BLaER1 (cell line): ENCODE results near the gene DNAJC1.

Experiments used
- H3K27ac ChIP-seq: shearing (Covaris generic); formaldehyde crosslinking; 2 replicates; pipeline ENCODE4 v1.8.1; 2022
- H3K27me3 ChIP-seq: shearing (Covaris generic); formaldehyde crosslinking; 2 replicates; pipeline ENCODE4 v1.8.1; 2022
- H3K36me3 ChIP-seq: shearing (Covaris generic); formaldehyde crosslinking; 2 replicates; pipeline ENCODE4 v1.8.1; 2022
- H3K4me1 ChIP-seq: shearing (Covaris generic); formaldehyde crosslinking; 2 replicates; pipeline ENCODE4 v1.8.1; 2022
- H3K4me2 ChIP-seq: shearing (Covaris generic); formaldehyde crosslinking; 2 replicates; pipeline ENCODE4 v1.8.1; 2022
- H3K4me3 ChIP-seq: shearing (Covaris generic); formaldehyde crosslinking; 2 replicates; pipeline ENCODE4 v1.8.1; 2022
- H3K9ac ChIP-seq: shearing (Covaris generic); formaldehyde crosslinking; 2 replicates; pipeline ENCODE4 v1.8.1; 2022
- H3K9me3 ChIP-seq: shearing (Covaris generic); formaldehyde crosslinking; 2 replicates; pipeline ENCODE4 v1.8.1; 2022
- H4K20me1 ChIP-seq: shearing (Covaris generic); formaldehyde crosslinking; 2 replicates; pipeline ENCODE4 v1.8.1; 2022
- Cebpa-rat ChIP-seq: shearing (Covaris generic); IDR thresholded peaks from 2 replicates; pipeline ENCODE4 v1.8.1; 2022

DNAJC1 gene

DNA sequence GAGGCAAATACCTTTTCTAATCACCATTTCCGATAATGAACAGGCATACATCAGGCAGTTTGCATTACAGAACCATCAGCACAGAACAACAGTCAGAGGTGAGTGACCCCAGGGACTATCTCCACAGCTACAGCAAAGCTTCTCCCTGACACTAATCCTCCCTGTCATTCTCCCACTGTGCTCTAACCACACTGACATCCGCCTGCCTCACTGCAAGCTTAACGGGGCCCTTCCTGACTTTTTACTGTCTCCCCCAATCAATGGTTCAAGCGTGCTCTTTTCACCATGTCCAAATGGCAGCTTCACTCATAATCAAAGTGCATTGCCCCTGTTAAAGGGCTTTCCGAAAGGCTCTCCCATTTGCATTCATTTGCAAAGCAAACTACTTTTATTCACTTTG is 196.3 kb downstream of the DNAJC1 start:
- Histone ChIP-seq H3K36me3 (no peaks in the 10 kb centered on the region), H3K27me3 (no peaks in the 10 kb centered on the region), H3K4me2 (no peak overlapping the region), H4K20me1 (no peaks in the 10 kb centered on the region), H3K9me3 (no peaks in the 10 kb centered on the region), H3K4me3 (no peak overlapping the region), H3K27ac (no peak overlapping the region), H3K4me1 (no peaks in the 10 kb centered on the region), H3K9ac (no peak overlapping the region)
- no peak for TF ChIP-seq Cebpa-rat

DNA sequence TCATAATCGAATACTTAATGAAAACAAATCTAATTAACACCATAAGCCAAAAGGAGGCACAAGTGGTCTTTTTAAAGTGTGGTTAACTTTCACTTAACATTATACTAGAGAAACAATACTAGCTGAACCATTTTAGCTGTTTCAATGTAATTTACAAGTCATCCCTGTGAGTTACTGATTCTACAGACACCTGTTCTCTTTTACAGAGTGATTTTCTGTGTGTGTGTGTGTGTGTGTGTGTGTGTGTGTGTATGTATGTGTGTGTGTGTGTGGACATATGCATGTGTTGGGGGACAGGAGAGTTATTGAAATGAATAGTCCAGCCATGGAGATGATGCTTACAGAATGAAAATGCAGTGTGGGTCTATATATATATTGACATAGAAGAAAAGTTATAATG is 200.2 kb downstream of the DNAJC1 start:
- no peak overlapping the region for H3K27ac ChIP-seq
- H4K20me1 ChIP-seq = no peaks in the 10 kb centered on the region
- no peak overlapping the region for H3K4me3 ChIP-seq
- H3K4me2 ChIP-seq = no peak overlapping the region
- TF ChIP-seq Cebpa-rat = no peak
- no peaks in the 10 kb centered on the region; the same call in 1 of the 2 replicates for H3K9me3 ChIP-seq
- no peak overlapping the region for H3K9ac ChIP-seq
- no peaks in the 10 kb centered on the region for H3K4me1 ChIP-seq
- H3K27me3 ChIP-seq = no peaks in the 10 kb centered on the region
- H3K36me3 ChIP-seq = peaks cover 5% of the 10 kb centered on the region; the same call in 1 of the 2 replicates

DNA sequence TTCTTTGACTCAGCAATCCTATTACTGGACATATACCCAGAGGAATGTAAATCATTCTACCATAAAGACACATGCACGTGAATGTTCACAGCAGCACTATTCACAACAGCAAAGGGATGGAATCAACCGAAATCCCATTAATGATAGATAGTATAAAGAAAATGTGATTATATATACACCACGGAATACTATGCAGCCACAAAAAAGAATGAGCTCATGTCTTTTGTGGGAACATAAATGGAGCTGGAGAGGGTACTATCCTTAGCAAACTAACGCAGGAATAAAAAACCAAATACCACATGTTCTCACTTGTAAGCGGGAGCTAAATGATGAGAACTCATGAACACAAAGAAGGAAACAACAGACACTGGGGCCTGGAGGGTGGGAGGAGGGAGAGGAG is 201.9 kb downstream of the DNAJC1 start:
- no peaks in the 10 kb centered on the region for H3K27me3 ChIP-seq
- no peaks in the 10 kb centered on the region for H4K20me1 ChIP-seq
- TF ChIP-seq Cebpa-rat = no peak
- H3K4me2 ChIP-seq = no peak overlapping the region
- H3K4me1 ChIP-seq = no peaks in the 10 kb centered on the region
- H3K9ac ChIP-seq = no peak overlapping the region
- no peak overlapping the region for H3K27ac ChIP-seq
- H3K36me3 ChIP-seq = peaks cover 5% of the 10 kb centered on the region; the same call in 1 of the 2 replicates
- no peak overlapping the region for H3K4me3 ChIP-seq
- no peaks in the 10 kb centered on the region; the same call in 1 of the 2 replicates for H3K9me3 ChIP-seq

- H4K20me1 ChIP-seq = no peaks in the 10 kb centered on the region
- TF ChIP-seq Cebpa-rat = no peak
- H3K9me3 ChIP-seq = no peaks in the 10 kb centered on the region; the same call in 1 of the 2 replicates
- H3K4me3 ChIP-seq = no peak overlapping the region
- H3K4me1 ChIP-seq = no peaks in the 10 kb centered on the region
- peaks cover 5% of the 10 kb centered on the region; the same call in 1 of the 2 replicates for H3K36me3 ChIP-seq
- no peak overlapping the region for H3K27ac ChIP-seq
- H3K27me3 ChIP-seq = no peaks in the 10 kb centered on the region
- no peak overlapping the region for H3K9ac ChIP-seq
- H3K4me2 ChIP-seq = no peak overlapping the region
Observed at GRCh38 chr10:21797984-21798765, 205.4 kb downstream of the DNAJC1 start.

- TF ChIP-seq Cebpa-rat = no peak
- Histone ChIP-seq H3K27ac (no peak overlapping the region), H3K9me3 (no peaks in the 10 kb centered on the region; the same call in 1 of the 2 replicates), H3K9ac (no peak overlapping the region), H4K20me1 (no peaks in the 10 kb centered on the region), H3K4me2 (no peak overlapping the region), H3K27me3 (no peaks in the 10 kb centered on the region), H3K36me3 (peaks cover 5% of the 10 kb centered on the region; the same call in 1 of the 2 replicates), H3K4me3 (no peak overlapping the region), H3K4me1 (no peaks in the 10 kb centered on the region)
Observed at GRCh38 chr10:21797533-21797932, 206.0 kb downstream of the DNAJC1 start.

- H3K4me3 ChIP-seq = no peak overlapping the region
- H3K9me3 ChIP-seq = peaks cover 10% of the 10 kb centered on the region
Observed at GRCh38 chr10:21791276-21791675, 212.3 kb downstream of the DNAJC1 start.

DNA sequence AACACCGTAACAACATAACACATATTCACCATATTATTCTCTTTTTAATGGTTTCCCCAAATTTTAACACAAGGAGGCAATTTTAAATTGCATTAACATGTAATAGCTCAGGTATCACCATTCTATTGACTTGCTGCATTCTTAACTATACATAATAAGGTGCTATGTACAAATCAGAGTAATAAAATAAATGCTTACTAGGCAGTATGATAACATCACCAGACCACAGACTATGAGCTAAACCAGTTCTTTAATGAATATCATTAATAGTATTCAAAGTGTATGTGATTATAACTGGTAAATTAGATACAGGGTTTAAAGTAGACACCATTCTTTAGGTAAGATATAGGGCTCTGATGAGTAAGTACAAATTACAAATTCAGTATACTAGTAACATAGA is 226.6 kb downstream of the DNAJC1 start:
- H3K4me2 ChIP-seq = no peak overlapping the region
- no peaks in the 10 kb centered on the region for H3K27me3 ChIP-seq
- peaks cover 8% of the 10 kb centered on the region; the same call in 1 of the 2 replicates for H3K36me3 ChIP-seq
- no peak for TF ChIP-seq Cebpa-rat
- H3K4me1 ChIP-seq = no peaks in the 10 kb centered on the region
- no peaks in the 10 kb centered on the region for H4K20me1 ChIP-seq
- H3K27ac ChIP-seq = no peak overlapping the region
- peaks cover 9% of the 10 kb centered on the region; the same call in 1 of the 2 replicates for H3K9me3 ChIP-seq
- no peak overlapping the region for H3K4me3 ChIP-seq
- H3K9ac ChIP-seq = no peak overlapping the region

More at GRCh38 chr10:21791276-21791675, 212.3 kb downstream of the DNAJC1 start:
- Histone ChIP-seq H3K4me2 (no peak overlapping the region), H4K20me1 (no peaks in the 10 kb centered on the region), H3K36me3 (no peaks in the 10 kb centered on the region), H3K27ac (no peak overlapping the region), H3K27me3 (no peaks in the 10 kb centered on the region), H3K9ac (no peak overlapping the region), H3K4me1 (no peaks in the 10 kb centered on the region)
- no peak for TF ChIP-seq Cebpa-rat

DNA sequence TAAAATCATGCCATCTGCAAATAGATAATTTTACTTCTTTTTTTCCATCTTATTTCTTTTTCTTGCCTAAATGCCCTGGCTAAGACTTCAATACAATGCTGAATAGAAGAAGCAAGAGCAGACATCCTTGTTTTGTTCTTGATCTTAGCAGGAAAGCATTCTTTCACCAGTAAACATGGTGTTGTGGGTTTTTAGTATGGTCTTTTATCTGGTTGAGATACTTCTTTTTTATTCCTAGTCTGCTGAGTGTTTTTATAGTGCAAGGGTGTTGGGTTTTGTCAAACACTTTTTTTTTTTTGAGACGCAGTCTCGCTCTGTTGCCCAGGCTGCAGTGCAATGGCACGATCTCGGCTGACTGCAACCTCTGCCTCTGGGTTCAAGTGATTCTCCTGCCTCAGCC is 232.3 kb downstream of the DNAJC1 start:
- Histone ChIP-seq H3K9ac (no peak overlapping the region), H3K36me3 (no peaks in the 10 kb centered on the region; the same call in 1 of the 2 replicates), H3K4me2 (no peak overlapping the region), H3K9me3 (0 out of 2 replicates have a peak, but pooled peaks cover 3% of the 10 kb centered on the region), H3K4me1 (no peaks in the 10 kb centered on the region), H4K20me1 (no peaks in the 10 kb centered on the region), H3K27ac (no peak overlapping the region), H3K4me3 (no peak overlapping the region), H3K27me3 (no peaks in the 10 kb centered on the region)
- TF ChIP-seq Cebpa-rat = no peak

GRCh38 chr10:21769041-21769440 is 234.5 kb downstream of the DNAJC1 start:
- TF ChIP-seq Cebpa-rat = no peak
- H3K9me3 ChIP-seq = 0 out of 2 replicates have a peak, but pooled peaks cover 3% of the 10 kb centered on the region
- H3K27ac ChIP-seq = no peak overlapping the region
- no peaks in the 10 kb centered on the region for H3K4me1 ChIP-seq
- no peaks in the 10 kb centered on the region for H3K27me3 ChIP-seq
- H4K20me1 ChIP-seq = no peaks in the 10 kb centered on the region
- no peak overlapping the region for H3K9ac ChIP-seq
- H3K4me3 ChIP-seq = no peak overlapping the region
- H3K4me2 ChIP-seq = no peak overlapping the region
- H3K36me3 ChIP-seq = no peaks in the 10 kb centered on the region; the same call in 1 of the 2 replicates

GRCh38 chr10:21764466-21765189 is 238.9 kb downstream of the DNAJC1 start:
- peaks cover 4% of the 10 kb centered on the region; the same call in 1 of the 2 replicates for H3K9me3 ChIP-seq
- no peak overlapping the region for H3K9ac ChIP-seq
- H3K27me3 ChIP-seq = no peaks in the 10 kb centered on the region
- no peak overlapping the region for H3K27ac ChIP-seq
- H3K4me3 ChIP-seq = no peak overlapping the region
- H4K20me1 ChIP-seq = no peaks in the 10 kb centered on the region
- no peaks in the 10 kb centered on the region for H3K4me1 ChIP-seq
- TF ChIP-seq Cebpa-rat = no peak
- 0 out of 2 replicates have a peak, but pooled peaks cover under 1% of the 10 kb centered on the region for H3K36me3 ChIP-seq
- no peak overlapping the region for H3K4me2 ChIP-seq
